ENCODE data around the gene ADAM21. TPM values are rescaled to one million over a fixed set of nuclear protein-coding genes. Genes with fewer than 3 reads are reported as not detected.
"Not testable (repeated sequence)": the region's sequence is repeated elsewhere in the genome, so short reads cannot be mapped to it uniquely, and the experiment has no call there.

The ADAM21 gene
- total and polyA plus RNA-seq, 5 donors from 2014 or later: 0.06 TPM; not detected in 4

GRCh38 chr14:70448633-70449340 lies 3.2 kb upstream of the ADAM21 start:
- no peaks in the 10 kb centered on the region for H3K4me1 ChIP-seq (ENCODE audit: control insufficient read depth, insufficient read depth, low read length, poor library complexity, severe bottlenecking)
- H3K9me3 Mint-ChIP-seq: peaks cover 0 to 15% (median 2%) of the 10 kb centered on the region in 7 donors
- H3K27ac Mint-ChIP-seq: no peak overlapping the region
- H3K4me3 Mint-ChIP-seq: no peak overlapping the region
- ATAC-seq (ENCODE audit: low read depth in 2 of 2) (no peak), DNase-seq (no peak)
- H3K27ac ChIP-seq (ENCODE audit: insufficient read depth, low read length, poor library complexity, severe bottlenecking): no peak overlapping the region
- H3K4me3 ChIP-seq (ENCODE audit: low read depth, low read length): no peak overlapping the region
- no peaks in the 10 kb centered on the region for H3K4me1 Mint-ChIP-seq
- no peaks in the 10 kb centered on the region for H3K36me3 ChIP-seq (ENCODE audit: control insufficient read depth, insufficient read depth, low read length)
- H3K27me3 ChIP-seq (ENCODE audit: control insufficient read depth, insufficient read depth, low read length): no peaks in the 10 kb centered on the region
- H3K36me3 Mint-ChIP-seq: peaks cover 5% of the 10 kb centered on the region
- peaks cover 4% of the 10 kb centered on the region for H3K27me3 Mint-ChIP-seq
- peaks cover 0 to 9% of the 10 kb centered on the region in 2 experiments for H3K9me3 ChIP-seq (ENCODE audit: control insufficient read depth in 2 of 2, low read length in 2 of 2)

- H3K36me3 Mint-ChIP-seq: no peaks in the 10 kb centered on the region
- no peak overlapping the region for H3K4me3 Mint-ChIP-seq
- Histone ChIP-seq H3K27ac (ENCODE audit: insufficient read depth, low read length, poor library complexity, severe bottlenecking) (no peak overlapping the region), H3K9me3 (ENCODE audit: control insufficient read depth in 2 of 2, low read length in 2 of 2) (no peaks in the 10 kb centered on the region), H3K36me3 (ENCODE audit: control insufficient read depth, insufficient read depth, low read length) (no peaks in the 10 kb centered on the region), H3K27me3 (ENCODE audit: control insufficient read depth, insufficient read depth, low read length) (no peaks in the 10 kb centered on the region), H3K4me3 (ENCODE audit: low read depth, low read length) (no peak overlapping the region), H3K4me1 (ENCODE audit: control insufficient read depth, insufficient read depth, low read length, poor library complexity, severe bottlenecking) (no peaks in the 10 kb centered on the region)
- ATAC-seq (ENCODE audit: low read depth in 2 of 2) (no peak), DNase-seq (no peak)
- peaks cover 5% of the 10 kb centered on the region for H3K27me3 Mint-ChIP-seq
- no peaks in the 10 kb centered on the region for H3K9me3 Mint-ChIP-seq
- no peaks in the 10 kb centered on the region for H3K4me1 Mint-ChIP-seq
- H3K27ac Mint-ChIP-seq: no peak overlapping the region
These were observed 2.8 kb downstream of the ADAM21 start for GRCh38 chr14:70454731-70455130.

- Histone ChIP-seq H3K27me3 (ENCODE audit: control insufficient read depth, insufficient read depth, low read length) (peaks cover under 1% of the 10 kb centered on the region), H3K4me3 (ENCODE audit: low read depth, low read length) (no peak overlapping the region), H3K9me3 (ENCODE audit: control insufficient read depth in 2 of 2, low read length in 2 of 2) (no peaks in the 10 kb centered on the region), H3K4me1 (ENCODE audit: control insufficient read depth, insufficient read depth, low read length, poor library complexity, severe bottlenecking) (no peaks in the 10 kb centered on the region), H3K27ac (ENCODE audit: insufficient read depth, low read length, poor library complexity, severe bottlenecking) (no peak overlapping the region), H3K36me3 (ENCODE audit: control insufficient read depth, insufficient read depth, low read length) (no peaks in the 10 kb centered on the region)
- Mint-ChIP-seq H3K27me3 (no peaks in the 10 kb centered on the region), H3K36me3 (peaks cover 34% of the 10 kb centered on the region), H3K27ac (no peak overlapping the region), H3K4me3 (no peak overlapping the region), H3K9me3 (peaks cover 0 to 5% (median 0%) of the 10 kb centered on the region in 7 donors), H3K4me1 (peaks cover 6 to 22% (median 11%) of the 10 kb centered on the region in 4 donors)
- ATAC-seq (ENCODE audit: low read depth in 2 of 2) (no peak), DNase-seq (no peak)
These were observed 16.8 kb downstream of the ADAM21 start for GRCh38 chr14:70468731-70469130.

GRCh38 chr14:70470863-70471563 lies 19.0 kb downstream of the ADAM21 start:
- H3K36me3 ChIP-seq (ENCODE audit: control insufficient read depth, insufficient read depth, low read length); H3K27ac Mint-ChIP-seq; H3K27ac ChIP-seq (ENCODE audit: insufficient read depth, low read length, poor library complexity, severe bottlenecking); H3K4me1 ChIP-seq (ENCODE audit: control insufficient read depth, insufficient read depth, low read length, poor library complexity, severe bottlenecking); H3K27me3 Mint-ChIP-seq; DNase-seq; H3K4me3 ChIP-seq (ENCODE audit: low read depth, low read length); H3K4me3 Mint-ChIP-seq; H3K27me3 ChIP-seq (ENCODE audit: control insufficient read depth, insufficient read depth, low read length); H3K9me3 ChIP-seq (ENCODE audit: control insufficient read depth in 2 of 2, low read length in 2 of 2); H3K9me3 Mint-ChIP-seq; ATAC-seq (ENCODE audit: low read depth in 2 of 2): not testable (repeated sequence)
- Mint-ChIP-seq H3K36me3 (peaks cover 37% of the 10 kb centered on the region), H3K4me1 (peaks cover 6 to 30% (median 15%) of the 10 kb centered on the region in 4 donors)

- peaks cover 37% of the 10 kb centered on the region for H3K36me3 Mint-ChIP-seq
- DNase-seq (peak in 1 of 3 donors; percentile 31), ATAC-seq (ENCODE audit: low read depth in 2 of 2) (no peak)
- H3K27me3 ChIP-seq (ENCODE audit: control insufficient read depth, insufficient read depth, low read length): no peaks in the 10 kb centered on the region
- no peak overlapping the region for H3K4me3 ChIP-seq (ENCODE audit: low read depth, low read length)
- H3K36me3 ChIP-seq (ENCODE audit: control insufficient read depth, insufficient read depth, low read length): no peaks in the 10 kb centered on the region
- H3K4me3 Mint-ChIP-seq: no peak overlapping the region
- H3K27ac Mint-ChIP-seq: peak overlapping the region in 2 of 3 donors; percentile 24 to 28
- H3K9me3 Mint-ChIP-seq: peaks cover 0 to 5% (median 2%) of the 10 kb centered on the region in 7 donors
- no peaks in the 10 kb centered on the region for H3K9me3 ChIP-seq (ENCODE audit: control insufficient read depth in 2 of 2, low read length in 2 of 2)
- H3K27ac ChIP-seq (ENCODE audit: insufficient read depth, low read length, poor library complexity, severe bottlenecking): peak overlapping the region; percentile 5
- no peaks in the 10 kb centered on the region for H3K4me1 ChIP-seq (ENCODE audit: control insufficient read depth, insufficient read depth, low read length, poor library complexity, severe bottlenecking)
- H3K27me3 Mint-ChIP-seq: no peaks in the 10 kb centered on the region
- H3K4me1 Mint-ChIP-seq: peaks cover 6 to 30% (median 15%) of the 10 kb centered on the region in 4 donors
These were observed 20.5 kb downstream of the ADAM21 start for GRCh38 chr14:70472253-70473159.

GRCh38 chr14:70473825-70474224 lies 21.9 kb downstream of the ADAM21 start:
- Mint-ChIP-seq H3K36me3 (peaks cover 35% of the 10 kb centered on the region), H3K4me1 (peaks cover 6 to 30% (median 15%) of the 10 kb centered on the region in 4 donors)

GRCh38 chr14:70475459-70475858 lies 23.5 kb downstream of the ADAM21 start:
- not testable (repeated sequence) for H3K27ac Mint-ChIP-seq; H3K27me3 Mint-ChIP-seq; H3K36me3 ChIP-seq (ENCODE audit: control insufficient read depth, insufficient read depth, low read length); H3K27ac ChIP-seq (ENCODE audit: insufficient read depth, low read length, poor library complexity, severe bottlenecking); H3K4me3 ChIP-seq (ENCODE audit: low read depth, low read length); DNase-seq; H3K4me1 ChIP-seq (ENCODE audit: control insufficient read depth, insufficient read depth, low read length, poor library complexity, severe bottlenecking); H3K4me3 Mint-ChIP-seq; ATAC-seq (ENCODE audit: low read depth in 2 of 2); H3K9me3 Mint-ChIP-seq; H3K9me3 ChIP-seq (ENCODE audit: control insufficient read depth in 2 of 2, low read length in 2 of 2); H3K27me3 ChIP-seq (ENCODE audit: control insufficient read depth, insufficient read depth, low read length)
- H3K4me1 Mint-ChIP-seq: peaks cover 6 to 30% (median 15%) of the 10 kb centered on the region in 4 donors
- peaks cover 23% of the 10 kb centered on the region for H3K36me3 Mint-ChIP-seq

More at GRCh38 chr14:70473825-70474224, 21.9 kb downstream of the ADAM21 start:
- Mint-ChIP-seq H3K9me3 (peaks cover 0 to 5% (median 2%) of the 10 kb centered on the region in 7 donors), H3K27ac (no peak overlapping the region), H3K4me3 (no peak overlapping the region), H3K27me3 (no peaks in the 10 kb centered on the region)
- no peak overlapping the region for H3K4me3 ChIP-seq (ENCODE audit: low read depth, low read length)
- no peaks in the 10 kb centered on the region for H3K4me1 ChIP-seq (ENCODE audit: control insufficient read depth, insufficient read depth, low read length, poor library complexity, severe bottlenecking)
- no peaks in the 10 kb centered on the region for H3K9me3 ChIP-seq (ENCODE audit: control insufficient read depth in 2 of 2, low read length in 2 of 2)
- DNase-seq: no peak
- no peak overlapping the region for H3K27ac ChIP-seq (ENCODE audit: insufficient read depth, low read length, poor library complexity, severe bottlenecking)
- no peak for ATAC-seq (ENCODE audit: low read depth in 2 of 2)
- no peaks in the 10 kb centered on the region for H3K27me3 ChIP-seq (ENCODE audit: control insufficient read depth, insufficient read depth, low read length)
- H3K36me3 ChIP-seq (ENCODE audit: control insufficient read depth, insufficient read depth, low read length): no peaks in the 10 kb centered on the region

All from CD4-positive, CD25-positive, alpha-beta regulatory T cell (primary cell).